ENCODE data around the gene HGD.
"Not testable (repeated sequence)": the region's sequence is repeated elsewhere in the genome, so short reads cannot be mapped to it uniquely, and the experiment has no call there.

Gene HGD

GRCh38 chr3:120638820-120639219 lies 43.2 kb downstream of the HGD start:
- DNase-seq (ENCODE audit: low spot score) = not testable (repeated sequence)

DNA sequence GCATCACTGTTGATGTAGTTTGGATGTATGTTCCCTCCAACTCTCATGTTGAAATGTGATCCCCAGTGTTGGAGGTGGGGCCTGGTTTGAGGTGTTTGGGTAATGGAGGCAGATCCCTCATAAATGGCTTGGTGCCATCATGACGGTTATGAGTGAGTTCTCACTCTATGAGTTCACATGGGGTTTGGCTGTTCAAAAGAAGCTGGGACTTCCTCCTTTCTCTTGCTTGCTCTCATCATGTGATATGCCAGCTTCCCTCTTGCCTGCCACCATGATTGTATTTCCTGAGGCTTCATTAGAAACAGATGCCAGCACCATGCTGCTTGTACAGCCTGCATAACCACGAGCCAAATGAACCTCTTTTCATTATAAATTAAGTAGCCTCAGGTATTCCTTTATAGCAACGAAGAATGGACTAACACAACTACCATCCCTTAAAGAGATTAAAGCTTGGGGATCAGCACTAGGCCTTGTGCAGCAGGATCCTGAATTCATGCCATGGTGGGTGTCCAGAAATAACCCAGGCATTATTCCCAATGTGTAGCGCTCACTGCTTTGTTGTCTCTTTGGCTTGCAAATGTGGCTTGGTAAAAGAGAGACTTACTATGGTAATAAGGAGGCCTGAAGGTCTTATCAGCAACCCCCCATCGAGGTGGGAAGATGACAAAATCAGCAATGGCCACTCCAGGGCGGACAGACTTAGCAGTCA lies 44.0 kb downstream of the HGD start:
- DNase-seq (ENCODE audit: low spot score) = no peak

DNA sequence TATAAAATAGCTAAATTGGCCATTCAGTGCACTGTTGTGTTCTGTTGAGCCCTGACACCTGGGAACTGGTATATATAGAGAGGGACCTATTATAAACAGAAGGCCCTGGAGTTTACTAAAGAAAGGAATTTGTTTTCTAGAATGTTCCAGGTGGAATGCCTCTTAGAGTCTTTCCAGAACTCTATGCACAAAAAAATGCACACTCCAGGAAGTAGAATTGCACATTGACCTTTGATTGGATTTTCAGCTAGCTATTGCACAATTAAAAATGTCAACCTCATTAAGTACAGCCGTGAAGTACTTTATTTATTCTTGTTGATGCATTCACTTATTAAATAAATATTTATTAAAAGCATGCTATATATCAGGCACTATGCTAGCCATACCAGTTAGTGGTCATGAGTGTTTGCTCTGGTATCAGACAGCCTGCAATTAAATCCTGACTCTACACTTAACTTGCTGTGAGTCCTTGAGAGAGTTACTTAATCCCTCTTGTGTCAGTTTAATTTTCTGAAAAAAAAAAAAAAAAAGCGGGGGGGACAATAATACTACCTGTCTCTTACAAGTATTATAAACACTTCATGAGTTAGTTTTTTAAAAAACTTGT lies 45.1 kb downstream of the HGD start:
- DNase-seq (ENCODE audit: low spot score) = no peak

DNA sequence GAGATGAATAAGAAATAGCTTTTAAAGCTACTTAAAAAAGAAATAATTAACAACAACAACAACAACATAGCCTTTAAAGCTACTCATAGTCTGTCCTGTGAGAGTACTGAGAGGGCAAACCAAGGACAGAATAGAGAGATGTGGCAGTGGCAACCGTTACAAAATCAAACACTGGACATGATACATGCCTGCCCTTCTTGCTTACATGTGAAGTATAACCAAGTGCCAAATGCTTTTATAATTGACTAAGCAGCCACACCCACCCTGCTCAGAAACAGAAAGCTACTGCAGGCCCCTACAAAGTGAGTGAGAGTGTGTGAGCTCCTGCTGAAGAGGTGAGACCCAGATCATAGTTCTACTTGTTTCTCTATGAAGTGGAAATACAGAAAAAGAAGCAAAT lies 47.5 kb downstream of the HGD start:
- DNase-seq (ENCODE audit: low spot score) = no peak

DNA sequence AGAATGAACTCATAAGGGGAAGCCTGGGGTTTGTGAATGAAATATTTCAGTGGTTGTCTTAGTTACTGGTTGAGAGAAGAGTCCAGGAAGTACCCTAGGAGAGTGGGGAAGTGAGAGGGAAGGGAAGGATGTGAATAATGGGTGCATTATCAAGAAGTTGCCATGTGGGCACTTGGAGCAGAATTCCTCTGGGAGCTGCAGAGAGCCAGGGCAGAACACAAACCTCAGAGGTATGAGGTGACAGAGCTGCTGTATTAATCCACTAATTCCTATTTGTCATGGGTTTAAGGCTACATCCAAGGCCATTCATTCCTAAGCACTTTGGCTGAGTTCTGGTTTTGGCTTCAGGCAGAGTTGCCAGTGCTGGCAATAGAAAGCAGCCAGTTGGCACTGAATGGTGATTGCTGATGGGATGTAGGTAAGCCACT lies 56.9 kb downstream of the HGD start:
- no peak for DNase-seq (ENCODE audit: low spot score)

DNA sequence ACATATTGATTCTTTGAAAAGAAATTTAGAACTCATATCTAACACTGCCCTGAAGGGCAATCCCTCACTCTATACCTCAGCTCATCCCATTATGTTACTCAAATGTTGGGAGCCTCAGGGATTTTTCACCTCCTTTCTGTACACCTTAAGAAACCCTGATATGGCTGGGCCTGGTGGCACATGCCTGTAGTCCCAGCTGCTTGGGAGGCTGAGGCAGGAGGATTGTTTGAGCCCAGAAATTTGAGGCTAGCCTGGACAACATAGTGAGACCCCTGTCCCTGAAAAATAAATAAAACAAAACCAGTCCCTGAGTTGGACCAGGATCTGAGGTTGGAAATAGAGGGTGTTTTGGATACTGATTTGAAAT lies 58.3 kb downstream of the HGD start:
- no peak for DNase-seq (ENCODE audit: low spot score)

DNA sequence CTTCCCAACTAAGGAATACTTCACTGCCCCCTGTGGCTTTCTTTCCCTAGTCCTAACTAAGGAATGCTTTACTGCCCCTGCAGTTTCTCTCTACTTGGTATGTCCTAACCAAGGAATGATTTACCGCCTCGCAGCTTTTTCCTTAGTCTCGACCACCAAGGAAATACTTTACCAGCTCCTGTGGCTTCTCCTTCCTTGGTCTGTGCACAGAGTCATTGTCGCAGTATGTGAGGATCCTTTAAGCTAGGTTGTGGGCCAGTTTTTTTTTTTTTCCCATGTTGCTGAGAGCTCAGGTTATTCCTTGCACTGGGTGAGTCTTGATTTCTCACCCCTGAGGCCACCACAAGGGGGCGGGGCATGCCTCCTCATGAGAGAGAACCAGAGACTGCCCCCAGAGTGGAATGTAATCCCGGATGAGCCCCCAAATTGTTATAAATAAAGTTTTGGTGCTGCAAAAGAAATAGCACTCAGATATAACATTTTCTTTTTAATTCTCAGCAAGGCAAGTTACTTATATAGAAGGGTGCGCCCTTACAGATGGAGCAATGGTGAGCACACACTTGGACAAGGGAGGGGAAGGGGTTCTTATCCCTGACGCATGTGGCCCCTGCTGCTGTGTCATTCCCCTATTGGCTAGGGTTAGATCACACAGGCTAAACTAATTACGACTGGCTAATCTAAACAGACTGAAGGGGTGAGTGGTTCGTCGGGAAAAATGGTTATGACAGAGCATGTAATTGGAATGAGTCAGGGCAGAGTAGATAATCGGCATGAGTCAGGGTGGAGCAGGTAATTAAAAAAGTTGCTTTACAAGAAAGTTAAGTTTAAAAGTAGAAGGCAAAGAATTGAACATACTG lies 58.9 kb downstream of the HGD start:
- DNase-seq (ENCODE audit: low spot score) = peak; percentile 25

DNA sequence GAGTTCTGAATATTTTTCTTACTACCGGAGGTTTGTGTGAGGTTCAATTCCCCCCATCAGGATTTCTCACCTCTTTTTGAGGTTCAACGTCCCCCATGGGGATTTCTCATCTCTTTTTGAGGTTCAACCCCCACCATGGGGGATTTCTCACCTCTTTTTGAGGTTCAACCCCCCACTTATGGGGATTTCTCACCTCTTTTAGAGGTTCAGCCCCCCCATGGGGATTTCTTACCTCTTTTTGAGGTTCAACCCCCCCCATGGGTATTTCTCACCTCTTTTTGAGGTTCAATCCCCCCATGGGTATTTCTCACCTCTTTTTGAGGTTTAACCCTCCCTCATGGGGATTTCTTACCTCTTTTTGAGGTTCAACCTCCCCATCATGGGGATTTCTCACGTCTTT lies 59.6 kb downstream of the HGD start:
- DNase-seq (ENCODE audit: low spot score) = no peak

- not testable (repeated sequence) for DNase-seq (ENCODE audit: low spot score)
Observed at GRCh38 chr3:120616745-120617144, 65.3 kb downstream of the HGD start.

GRCh38 chr3:120615847-120616609 lies 66.0 kb downstream of the HGD start:
- DNase-seq (ENCODE audit: low spot score) = no peak

DNA sequence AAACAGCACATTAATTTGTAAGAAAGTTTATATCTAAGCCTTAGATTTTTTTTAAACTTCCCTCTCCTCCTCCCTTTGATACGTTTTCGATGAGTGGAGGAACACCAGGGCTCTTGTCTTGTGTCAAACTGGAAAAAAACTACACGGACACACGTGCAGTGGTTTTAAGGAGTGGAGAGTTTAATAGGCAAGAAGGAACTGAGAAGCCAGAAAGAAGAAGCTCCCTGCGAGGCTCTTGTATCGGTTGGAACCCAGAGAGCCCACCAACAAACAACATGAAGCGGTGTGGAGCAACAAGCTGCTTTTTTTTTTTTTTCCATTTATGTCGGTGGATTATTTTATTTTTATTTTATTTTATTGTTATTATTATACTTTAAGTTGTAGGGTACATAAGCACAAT lies 67.3 kb downstream of the HGD start:
- DNase-seq (ENCODE audit: low spot score) = no peak

DNA sequence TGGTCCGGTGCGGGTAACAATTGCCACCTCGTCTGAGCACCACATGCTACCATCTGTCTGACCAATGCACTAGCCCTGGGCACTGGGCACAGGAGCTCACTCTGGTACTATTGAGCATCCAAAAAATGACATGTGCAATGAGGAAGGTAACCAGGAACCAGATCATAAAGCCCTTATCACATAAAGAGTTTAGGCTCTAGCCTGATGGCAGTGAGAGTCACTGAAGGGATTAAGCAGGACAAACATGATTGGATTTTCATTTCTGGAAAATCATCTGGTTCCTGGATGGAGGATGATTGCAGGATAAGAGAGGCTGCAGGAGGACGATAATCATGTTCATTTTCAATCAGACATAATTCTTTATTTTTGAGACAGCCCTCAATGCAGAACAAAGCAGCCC lies 73.5 kb downstream of the HGD start:
- DNase-seq (ENCODE audit: low spot score) = no peak

DNA sequence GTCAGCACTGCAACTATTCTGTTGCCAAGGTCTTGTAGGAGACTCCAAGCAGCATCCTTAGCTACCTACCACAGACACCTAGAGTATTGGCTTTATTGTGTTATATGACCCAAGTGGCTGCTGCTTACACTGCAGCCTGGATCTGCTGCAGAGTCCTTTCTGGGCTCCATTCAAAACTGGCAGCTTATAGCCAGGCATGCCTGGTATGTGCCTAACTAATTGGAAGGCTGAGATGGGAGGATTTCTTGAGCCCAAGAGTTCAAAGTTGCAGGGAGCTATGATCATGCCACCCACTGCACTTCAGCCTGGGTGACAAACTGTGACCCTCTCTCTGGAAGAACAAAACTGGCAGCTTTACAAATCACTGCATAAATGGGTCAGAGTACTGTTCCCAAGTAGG lies 77.3 kb downstream of the HGD start:
- DNase-seq (ENCODE audit: low spot score) = no peak

- no peak for DNase-seq (ENCODE audit: low spot score)
Observed at GRCh38 chr3:120604382-120604781, 77.7 kb downstream of the HGD start.

DNA sequence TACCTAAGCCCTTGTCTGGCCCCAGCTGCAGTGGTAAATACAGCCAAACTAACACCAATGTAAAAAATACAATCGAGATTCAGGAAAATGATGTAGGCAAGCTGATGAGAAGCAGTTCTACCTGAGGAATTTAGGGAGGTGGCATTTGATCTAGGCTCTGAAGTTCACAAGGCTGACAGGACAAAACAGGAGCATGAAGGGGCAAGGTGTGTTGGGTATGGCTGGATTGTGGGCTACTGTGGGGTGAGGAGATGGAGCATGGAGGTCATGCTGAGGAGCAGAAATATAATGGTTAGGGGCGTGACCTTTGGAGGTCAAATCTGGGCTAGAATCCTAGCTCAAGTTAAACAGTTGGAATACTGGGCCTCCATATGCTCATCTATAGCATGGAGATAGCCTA lies 79.4 kb downstream of the HGD start:
- no peak for DNase-seq (ENCODE audit: low spot score)

DNA sequence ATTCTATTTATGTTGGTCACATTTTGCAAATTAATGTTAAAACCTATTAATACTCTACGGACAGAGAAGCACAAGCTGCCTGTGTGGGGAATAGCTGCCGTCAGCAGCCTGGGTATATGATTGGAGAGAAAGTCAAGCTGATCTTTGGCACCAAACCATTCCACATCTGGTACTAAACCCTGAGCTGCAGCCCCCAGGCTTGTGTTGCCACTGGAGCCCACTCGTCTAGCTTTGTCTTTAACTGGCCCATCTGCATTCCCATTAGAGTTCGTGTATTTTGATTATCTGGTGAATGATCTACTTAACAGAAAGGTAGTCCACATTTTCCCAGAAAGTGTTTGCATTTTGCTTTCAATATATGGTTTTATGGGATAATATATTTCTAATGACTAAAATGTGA lies 80.5 kb downstream of the HGD start:
- no peak for DNase-seq (ENCODE audit: low spot score)

- no peak for DNase-seq (ENCODE audit: low spot score)
Observed at GRCh38 chr3:120599211-120599610, 82.8 kb downstream of the HGD start.

- no peak for DNase-seq (ENCODE audit: low spot score)
Observed at GRCh38 chr3:120597445-120598049, 84.5 kb downstream of the HGD start.

GRCh38 chr3:120596853-120597223 lies 85.2 kb downstream of the HGD start:
- no peak for DNase-seq (ENCODE audit: low spot score)

GRCh38 chr3:120596116-120596852 lies 85.8 kb downstream of the HGD start, which contains the start of gene NDUFB4:
Gene NDUFB4, plus strand, starts transcription at chr3:120596336. Its CDS starts 24 bp downstream, at chr3:120596360.
- peak; percentile 98 for DNase-seq (ENCODE audit: low spot score)

DNA sequence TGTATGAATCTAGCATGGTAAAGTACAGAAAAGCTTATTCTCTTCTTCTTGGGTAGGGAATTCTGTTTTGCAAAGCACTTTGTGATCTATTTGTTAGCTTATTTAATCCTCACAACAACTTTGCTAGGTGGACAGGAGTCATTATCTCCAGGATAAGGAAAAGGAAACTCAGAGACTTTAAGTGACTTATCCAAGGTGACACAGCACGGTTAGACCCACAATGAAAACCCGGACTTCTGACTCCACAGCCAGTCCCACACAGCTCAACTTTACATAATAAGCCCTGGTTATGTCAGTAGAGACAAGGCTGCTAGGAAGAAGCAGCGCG lies 86.3 kb downstream of the HGD start:
- DNase-seq (ENCODE audit: low spot score) = no peak

Data from hematopoietic multipotent progenitor cell treated with erythropoietin and hydrocortisone succinate and interleukin-3 and kit ligand, for 15 days (in vitro differentiated cells).